ENCODE data around the gene RBM8A.

RBM8A gene

DNA sequence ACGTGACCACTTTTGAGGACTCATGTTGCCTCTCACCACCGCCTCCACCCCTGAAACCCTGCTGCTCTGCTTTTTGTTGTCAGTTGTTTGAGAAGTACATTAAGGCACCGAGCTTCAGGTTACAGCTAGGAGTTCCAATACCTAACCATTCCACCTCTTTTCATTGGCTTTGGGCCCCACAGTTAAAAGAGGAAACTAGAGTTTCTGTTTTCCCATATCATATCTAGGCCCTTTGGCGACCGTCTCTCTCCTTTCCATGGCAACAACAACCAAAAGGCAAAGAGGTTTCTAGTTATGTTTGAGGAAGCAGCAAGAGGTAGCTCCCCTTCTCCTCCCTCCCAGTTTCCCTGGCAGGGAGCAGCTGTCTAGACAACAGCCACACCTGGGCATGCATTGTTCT lies 47.5 kb downstream of the RBM8A start:
- no peaks in the 10 kb centered on the region for H3K27me3 ChIP-seq (ENCODE audit: control insufficient read depth, insufficient read depth, low read length)
- no peaks in the 10 kb centered on the region for H3K4me1 ChIP-seq (ENCODE audit: control insufficient read depth, insufficient read depth, low read length)
- no peak overlapping the region for H3K27ac ChIP-seq (ENCODE audit: low read depth, low read length)
- no peak overlapping the region for H3K9ac ChIP-seq (ENCODE audit: low read length)
- no peaks in the 10 kb centered on the region for H3K36me3 ChIP-seq (ENCODE audit: control insufficient read depth, insufficient read depth, low read length)
- no peak overlapping the region for H3K4me3 ChIP-seq (ENCODE audit: low read length)

DNA sequence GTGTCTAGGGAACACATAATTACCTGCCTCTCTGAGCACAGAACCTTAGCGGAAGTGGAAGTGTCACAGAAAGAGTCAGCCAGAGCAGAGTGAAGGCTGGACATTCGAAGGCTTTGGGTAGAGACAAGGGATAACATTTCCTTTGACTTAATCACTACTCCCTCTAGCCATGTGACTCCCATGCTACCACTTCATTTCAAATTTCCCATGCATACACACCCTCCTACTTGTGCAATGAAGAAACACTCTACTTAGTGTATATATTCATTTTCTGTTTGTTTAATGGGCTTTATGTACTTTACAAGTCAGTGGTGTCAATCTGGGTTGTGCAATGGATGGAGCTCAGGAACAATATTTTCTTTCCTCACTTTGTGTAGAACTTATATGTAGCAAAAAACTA lies 48.6 kb downstream of the RBM8A start:
- Histone ChIP-seq H3K4me1 (ENCODE audit: control insufficient read depth, insufficient read depth, low read length) (no peaks in the 10 kb centered on the region), H3K4me3 (ENCODE audit: low read length) (no peak overlapping the region), H3K27ac (ENCODE audit: low read depth, low read length) (no peak overlapping the region), H3K9ac (ENCODE audit: low read length) (no peak overlapping the region), H3K27me3 (ENCODE audit: control insufficient read depth, insufficient read depth, low read length) (no peaks in the 10 kb centered on the region), H3K36me3 (ENCODE audit: control insufficient read depth, insufficient read depth, low read length) (no peaks in the 10 kb centered on the region)

DNA sequence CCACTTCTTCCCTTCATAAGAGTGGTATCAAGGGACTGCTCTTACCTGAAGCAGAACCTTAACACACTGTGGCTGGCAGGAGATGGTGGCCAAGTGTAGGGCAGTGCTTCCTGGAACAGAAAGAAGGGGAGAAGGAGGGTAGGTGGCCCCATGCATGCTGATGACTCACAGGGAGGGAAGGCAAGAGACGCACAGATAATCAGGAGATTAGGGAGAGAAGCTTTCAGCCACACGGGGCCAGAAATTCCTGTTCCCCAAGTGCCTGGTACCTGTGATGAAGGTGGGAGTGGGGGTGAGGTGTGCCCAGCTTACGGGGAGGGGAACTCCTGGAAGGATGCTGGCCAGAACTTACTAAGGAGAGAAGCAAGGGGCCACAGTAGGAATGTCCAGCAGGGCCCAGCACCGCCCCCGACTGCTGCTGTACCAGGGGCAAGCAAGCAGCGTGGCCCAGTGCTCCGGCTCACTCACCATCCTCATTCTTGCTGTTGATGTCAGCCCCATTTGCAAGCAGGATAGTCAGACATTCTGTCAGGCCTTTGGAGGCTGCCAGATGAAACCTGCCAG lies 49.3 kb downstream of the RBM8A start:
- Histone ChIP-seq H3K27me3 (ENCODE audit: control insufficient read depth, insufficient read depth, low read length) (no peaks in the 10 kb centered on the region), H3K4me1 (ENCODE audit: control insufficient read depth, insufficient read depth, low read length) (no peaks in the 10 kb centered on the region), H3K36me3 (ENCODE audit: control insufficient read depth, insufficient read depth, low read length) (no peaks in the 10 kb centered on the region), H3K27ac (ENCODE audit: low read depth, low read length) (no peak overlapping the region), H3K9ac (ENCODE audit: low read length) (no peak overlapping the region), H3K4me3 (ENCODE audit: low read length) (no peak overlapping the region)

DNA sequence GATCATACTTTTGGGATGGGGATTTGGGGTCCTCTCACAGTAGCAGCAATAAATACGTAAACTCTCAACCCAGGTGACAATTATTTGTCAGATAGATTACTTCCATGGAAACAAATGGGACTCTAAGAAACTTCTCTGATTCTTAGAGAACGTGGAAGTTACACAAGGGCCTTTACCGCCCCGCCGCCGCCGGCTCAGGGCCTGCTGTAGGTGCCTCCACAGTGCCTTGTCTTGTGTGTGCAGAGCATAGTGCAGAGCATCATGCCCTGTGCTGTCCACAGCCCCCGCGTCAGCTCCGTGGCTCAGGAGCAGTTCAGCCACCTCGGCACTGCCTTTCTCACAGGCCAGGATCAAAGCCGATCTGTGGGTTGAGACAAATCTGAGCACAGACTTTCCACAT lies 52.6 kb downstream of the RBM8A start:
- no peak overlapping the region for H3K9ac ChIP-seq (ENCODE audit: low read length)
- peaks cover 4% of the 10 kb centered on the region for H3K4me1 ChIP-seq (ENCODE audit: control insufficient read depth, insufficient read depth, low read length)
- H3K36me3 ChIP-seq (ENCODE audit: control insufficient read depth, insufficient read depth, low read length), result no peaks in the 10 kb centered on the region
- no peak overlapping the region for H3K27ac ChIP-seq (ENCODE audit: low read depth, low read length)
- no peak overlapping the region for H3K4me3 ChIP-seq (ENCODE audit: low read length)
- no peaks in the 10 kb centered on the region for H3K27me3 ChIP-seq (ENCODE audit: control insufficient read depth, insufficient read depth, low read length)

DNA sequence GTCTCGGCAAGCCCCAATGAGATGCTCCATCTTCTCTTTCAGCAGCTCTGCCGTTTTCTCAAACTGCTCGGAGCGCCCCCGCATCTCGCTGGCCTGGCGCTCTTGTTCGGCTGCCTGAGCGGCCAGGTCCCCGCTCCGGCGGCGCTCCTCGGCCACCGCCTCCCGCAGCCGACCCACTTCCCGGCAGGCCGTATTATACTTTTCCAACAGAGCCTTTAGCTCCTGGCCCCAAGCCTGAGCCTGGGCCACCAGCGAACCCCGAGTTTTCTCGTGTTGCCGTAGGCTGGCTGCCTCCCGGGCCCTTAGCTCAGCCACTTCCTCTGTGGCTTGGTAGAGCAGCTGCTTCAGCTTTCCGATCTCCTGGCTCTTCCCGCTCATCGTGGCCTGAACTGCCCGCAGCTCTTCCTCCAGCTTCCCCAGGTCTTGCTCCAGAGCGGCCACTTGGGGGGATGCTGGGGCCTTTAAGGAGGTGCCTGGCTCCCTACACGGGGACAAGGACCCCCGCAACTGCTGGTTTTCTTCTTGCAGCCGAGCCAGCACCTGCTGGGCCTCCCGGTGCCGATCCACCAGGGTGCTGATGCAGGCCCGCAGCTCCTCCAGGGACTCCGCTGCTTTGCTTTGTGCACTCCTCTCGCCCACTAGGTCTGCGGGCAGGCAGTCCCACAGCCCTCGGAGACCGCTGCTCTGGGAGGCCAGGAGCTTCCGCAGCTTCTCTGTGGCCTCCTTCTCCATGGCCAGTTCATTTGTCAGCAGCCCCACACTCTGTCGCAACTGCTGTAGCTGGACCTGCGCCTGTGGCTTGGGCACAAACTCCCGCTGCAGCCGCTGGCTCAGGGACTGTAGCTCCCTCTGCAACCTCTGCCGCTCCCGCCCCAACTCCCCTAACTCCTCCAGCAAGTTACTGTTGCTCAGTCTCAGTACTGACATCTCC lies 55.0 kb downstream of the RBM8A start:
- Histone ChIP-seq H3K27me3 (ENCODE audit: control insufficient read depth, insufficient read depth, low read length) (no peaks in the 10 kb centered on the region), H3K27ac (ENCODE audit: low read depth, low read length) (peak overlapping the region; percentile 83), H3K36me3 (ENCODE audit: control insufficient read depth, insufficient read depth, low read length) (no peaks in the 10 kb centered on the region), H3K9ac (ENCODE audit: low read length) (peak overlapping the region; percentile 1), H3K4me3 (ENCODE audit: low read length) (peak overlapping the region; percentile 51), H3K4me1 (ENCODE audit: control insufficient read depth, insufficient read depth, low read length) (peaks cover 4% of the 10 kb centered on the region)
